ENCODE results near the gene PASD1.
"Not testable (repeated sequence)": the region's sequence is repeated elsewhere in the genome, so short reads cannot be mapped to it uniquely, and the experiment has no call there.

The PASD1 gene

DNA sequence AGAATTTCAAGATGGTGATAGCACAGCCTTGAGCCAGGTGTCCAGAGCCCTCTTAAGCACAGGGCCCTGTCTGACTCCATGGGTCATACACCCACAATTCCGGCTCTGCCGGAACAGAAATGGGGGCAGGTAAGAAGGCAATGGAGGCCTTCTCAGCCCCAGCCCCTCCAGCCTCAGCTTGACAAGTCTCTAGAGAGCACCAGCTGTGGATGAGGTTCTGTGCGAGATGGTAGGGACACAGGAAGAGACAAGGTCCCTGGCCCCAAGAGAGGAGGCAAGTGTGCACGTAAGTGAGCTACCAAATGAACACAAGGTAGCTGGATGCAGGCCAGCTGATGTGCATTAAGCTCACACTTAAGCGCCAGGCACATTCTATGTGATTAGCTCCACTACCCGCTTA, 129.3 kb downstream of the PASD1 start:
- H3K27ac Mint-ChIP-seq = no peak overlapping the region
- peaks cover 15% of the 10 kb centered on the region for H3K4me1 Mint-ChIP-seq
- TF ChIP-seq, protein P1, sequence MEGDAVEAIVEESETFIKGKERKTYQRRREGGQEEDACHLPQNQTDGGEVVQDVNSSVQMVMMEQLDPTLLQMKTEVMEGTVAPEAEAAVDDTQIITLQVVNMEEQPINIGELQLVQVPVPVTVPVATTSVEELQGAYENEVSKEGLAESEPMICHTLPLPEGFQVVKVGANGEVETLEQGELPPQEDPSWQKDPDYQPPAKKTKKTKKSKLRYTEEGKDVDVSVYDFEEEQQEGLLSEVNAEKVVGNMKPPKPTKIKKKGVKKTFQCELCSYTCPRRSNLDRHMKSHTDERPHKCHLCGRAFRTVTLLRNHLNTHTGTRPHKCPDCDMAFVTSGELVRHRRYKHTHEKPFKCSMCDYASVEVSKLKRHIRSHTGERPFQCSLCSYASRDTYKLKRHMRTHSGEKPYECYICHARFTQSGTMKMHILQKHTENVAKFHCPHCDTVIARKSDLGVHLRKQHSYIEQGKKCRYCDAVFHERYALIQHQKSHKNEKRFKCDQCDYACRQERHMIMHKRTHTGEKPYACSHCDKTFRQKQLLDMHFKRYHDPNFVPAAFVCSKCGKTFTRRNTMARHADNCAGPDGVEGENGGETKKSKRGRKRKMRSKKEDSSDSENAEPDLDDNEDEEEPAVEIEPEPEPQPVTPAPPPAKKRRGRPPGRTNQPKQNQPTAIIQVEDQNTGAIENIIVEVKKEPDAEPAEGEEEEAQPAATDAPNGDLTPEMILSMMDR (IDR thresholded peaks at IDR 0.05; ENCODE audit: unreplicated experiment in 3 of 3) = no peak
- peak overlapping the region in 2 of 3 experiments; percentile 68 to 71 for H3K4me3 Mint-ChIP-seq
- peaks cover 7% of the 10 kb centered on the region for H3K9me3 Mint-ChIP-seq
- no peaks in the 10 kb centered on the region for H3K36me3 Mint-ChIP-seq (ENCODE audit: low read depth)
- H3K27me3 Mint-ChIP-seq (ENCODE audit: low read depth) = peaks cover 11% of the 10 kb centered on the region

DNA sequence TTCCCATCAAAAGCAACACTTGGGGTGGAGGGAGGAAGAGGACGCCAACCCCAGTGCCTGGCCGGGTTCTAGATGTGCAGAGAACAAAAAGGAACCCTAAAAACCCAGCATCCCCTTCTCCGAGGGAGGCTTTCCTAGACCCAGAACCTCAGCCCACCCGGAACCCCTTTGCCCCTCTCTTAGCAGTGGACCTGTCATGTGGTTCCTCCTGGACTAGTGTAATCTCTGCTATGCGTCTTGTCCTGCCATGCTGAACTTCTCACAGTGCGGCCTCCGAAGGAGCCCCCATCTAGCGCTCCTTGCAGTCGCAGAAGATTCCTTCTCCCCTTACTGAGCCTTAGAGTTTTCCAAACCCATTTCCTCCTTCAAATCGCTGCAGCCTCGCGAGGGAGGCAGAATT, 130.6 kb downstream of the PASD1 start:
- H3K4me3 Mint-ChIP-seq = peak overlapping the region; percentile 42 to 72 (median 60)
- no peak overlapping the region for H3K27ac Mint-ChIP-seq
- H3K27me3 Mint-ChIP-seq (ENCODE audit: low read depth) = peaks cover 11% of the 10 kb centered on the region
- peaks cover 7% of the 10 kb centered on the region for H3K9me3 Mint-ChIP-seq
- no peaks in the 10 kb centered on the region for H3K36me3 Mint-ChIP-seq (ENCODE audit: low read depth)
- peaks cover 18% of the 10 kb centered on the region for H3K4me1 Mint-ChIP-seq
- TF ChIP-seq, protein P1 (IDR thresholded peaks at IDR 0.05; ENCODE audit: unreplicated experiment in 3 of 3) = no peak

DNA sequence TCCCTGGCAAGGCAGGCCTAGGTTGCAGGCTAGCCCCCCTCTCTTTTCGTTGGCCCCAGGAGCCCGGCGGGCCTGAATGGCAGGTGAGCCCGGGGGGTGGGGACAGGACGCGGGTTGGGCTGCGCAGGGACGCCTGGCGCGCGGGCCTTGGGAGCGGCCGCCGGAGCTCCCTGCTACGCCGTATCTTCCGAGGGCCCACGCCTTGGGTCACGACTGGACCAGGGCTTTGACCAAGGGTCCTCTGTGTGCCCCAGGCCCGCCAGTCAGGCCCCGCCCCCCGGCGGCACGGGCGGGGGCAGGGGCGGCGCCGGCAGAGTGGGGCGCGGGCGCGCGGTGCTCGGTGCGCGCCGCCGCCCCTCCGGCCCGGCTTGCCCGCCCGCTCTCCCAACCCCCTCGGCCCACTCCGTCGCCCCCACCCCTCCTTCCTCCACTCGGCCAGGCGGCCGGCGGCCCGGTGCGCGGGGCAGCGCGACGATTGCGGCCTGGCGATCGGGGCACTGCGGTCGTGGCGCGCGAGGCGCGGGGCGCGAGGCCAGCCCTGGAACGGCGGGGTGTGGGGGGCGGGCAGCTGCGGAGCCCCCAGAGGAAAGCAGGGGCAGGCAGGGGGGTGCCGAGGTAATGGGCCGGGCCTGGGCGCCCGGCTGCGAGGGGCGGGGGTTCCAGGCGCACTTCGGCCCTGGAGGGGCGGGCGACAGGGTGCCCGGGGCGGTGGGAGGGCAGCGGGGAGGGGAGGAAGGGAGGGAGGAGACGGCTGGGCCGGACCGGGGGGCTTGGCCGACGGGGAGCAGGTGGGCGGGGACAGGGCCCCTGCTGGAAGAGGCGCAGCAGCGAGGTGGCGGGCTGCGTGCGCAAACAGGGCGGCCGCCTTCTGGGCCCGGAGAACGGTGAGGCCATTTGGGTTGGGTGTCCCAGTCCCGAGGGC, 131.4 kb downstream of the PASD1 start, which contains the start of gene PRRG3:
TSS of gene PRRG3 (plus strand) at position 798 of the 922 bp plus-strand sequence. CDS start 3,357 bp downstream, outside the sequence.
- H3K9me3 Mint-ChIP-seq = peaks cover 11% of the 10 kb centered on the region
- TF ChIP-seq, protein P1 (IDR thresholded peaks at IDR 0.05; ENCODE audit: unreplicated experiment in 3 of 3) = no peak
- peak within 1 kb of the TSS in 1 of 3 experiments; percentile 39 for H3K27ac Mint-ChIP-seq
- peaks cover 11% of the 10 kb centered on the region for H3K27me3 Mint-ChIP-seq (ENCODE audit: low read depth)
- H3K36me3 Mint-ChIP-seq (ENCODE audit: low read depth) = no peaks in the 10 kb centered on the region
- H3K4me1 Mint-ChIP-seq = peaks cover 18% of the 10 kb centered on the region
- peak within 1 kb of the TSS; percentile 78 to 84 (median 83) for H3K4me3 Mint-ChIP-seq

DNA sequence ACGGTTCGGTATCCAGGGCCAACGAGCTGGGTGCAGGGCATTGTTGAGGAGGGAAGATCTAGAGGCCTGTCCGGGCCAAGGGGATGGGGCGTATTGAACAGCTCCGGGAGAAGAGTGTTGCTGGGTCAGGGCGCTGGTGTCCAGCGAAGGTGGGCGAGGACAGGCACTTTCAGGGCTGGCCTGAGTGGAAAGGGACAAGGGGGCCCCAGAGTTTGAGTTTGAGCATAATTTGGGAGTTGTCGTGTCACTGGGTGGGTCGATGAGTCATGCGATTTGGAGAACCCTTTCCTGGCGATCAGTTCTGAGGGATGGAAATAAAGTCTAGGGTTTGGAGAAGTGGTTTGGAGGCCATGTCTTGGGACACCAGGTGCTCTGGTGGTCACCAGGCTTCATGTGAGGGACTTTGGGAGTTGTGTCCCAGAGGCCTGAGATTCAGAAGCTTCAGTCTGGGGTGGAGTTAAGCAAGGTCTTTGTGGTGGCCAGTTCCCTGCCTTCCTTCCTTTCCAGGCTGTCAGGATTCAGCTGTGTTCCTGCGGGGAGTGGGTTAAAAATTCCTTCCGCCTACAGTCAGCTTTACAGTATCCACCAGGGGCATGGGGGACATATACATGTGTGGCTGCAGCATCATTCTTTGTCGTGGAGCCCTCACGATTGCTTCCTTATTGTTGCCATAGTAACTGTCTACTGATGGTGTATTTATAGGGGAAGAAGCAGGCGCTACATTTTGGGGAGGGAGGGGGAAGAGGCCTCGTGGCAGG, 132.3 kb downstream of the PASD1 start:
- TF ChIP-seq, protein P1 (IDR thresholded peaks at IDR 0.05; ENCODE audit: unreplicated experiment in 3 of 3) = no peak
- H3K9me3 Mint-ChIP-seq = peaks cover 13% of the 10 kb centered on the region
- peaks cover 18% of the 10 kb centered on the region for H3K4me1 Mint-ChIP-seq
- peak overlapping the region in 1 of 3 experiments; percentile 39 for H3K27ac Mint-ChIP-seq
- H3K36me3 Mint-ChIP-seq (ENCODE audit: low read depth) = no peaks in the 10 kb centered on the region
- H3K4me3 Mint-ChIP-seq = peak overlapping the region; percentile 78 to 84 (median 83)
- H3K27me3 Mint-ChIP-seq (ENCODE audit: low read depth) = peaks cover 11% of the 10 kb centered on the region

DNA sequence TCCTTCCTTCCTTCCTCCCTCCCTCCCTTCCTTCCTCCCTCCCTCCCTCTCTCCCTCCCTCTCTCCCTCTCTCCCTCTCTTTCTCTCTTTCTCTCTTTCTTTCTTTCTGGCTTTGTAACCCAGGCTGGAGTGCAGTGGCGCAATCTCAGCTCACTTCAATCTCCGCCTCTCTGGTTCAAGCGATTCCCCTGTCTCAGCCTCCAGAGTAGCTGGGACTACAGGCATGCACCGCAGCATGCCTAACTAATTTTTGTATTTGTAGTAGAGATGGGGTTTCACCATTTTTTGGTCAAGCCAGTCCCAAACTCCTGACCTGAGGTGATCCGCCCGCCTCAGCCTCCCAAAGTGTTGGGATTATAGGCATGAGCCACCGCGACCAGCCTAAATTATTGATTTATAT, 133.6 kb downstream of the PASD1 start:
- peak overlapping the region; percentile 49 to 54 (median 54) for H3K4me3 Mint-ChIP-seq
- peaks cover 13% of the 10 kb centered on the region for H3K9me3 Mint-ChIP-seq
- peaks cover 11% of the 10 kb centered on the region for H3K27me3 Mint-ChIP-seq (ENCODE audit: low read depth)
- H3K36me3 Mint-ChIP-seq (ENCODE audit: low read depth) = not testable (repeated sequence)
- peaks cover 18% of the 10 kb centered on the region for H3K4me1 Mint-ChIP-seq
- H3K27ac Mint-ChIP-seq = peak overlapping the region in 1 of 3 experiments; percentile 25

DNA sequence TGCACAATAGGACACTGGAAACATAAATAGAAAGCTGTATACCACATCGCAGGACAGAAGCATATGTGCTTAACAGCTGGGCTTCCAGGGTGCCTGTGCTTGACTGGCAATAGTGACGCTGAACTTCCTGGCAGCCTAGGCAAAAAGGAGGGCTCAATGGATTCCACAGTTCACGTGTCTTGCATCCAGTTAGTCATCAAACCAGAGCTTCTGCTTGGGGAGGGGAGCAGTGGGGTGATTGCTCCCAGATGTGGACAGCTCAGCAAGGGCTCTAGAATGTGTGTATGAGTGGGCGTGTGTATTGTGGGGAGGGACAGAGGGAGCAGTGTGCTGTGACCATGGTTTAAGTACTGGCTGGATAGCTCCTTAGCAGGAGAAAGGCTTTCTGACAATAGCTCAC, 134.0 kb downstream of the PASD1 start:
- H3K4me1 Mint-ChIP-seq = peaks cover 18% of the 10 kb centered on the region
- H3K36me3 Mint-ChIP-seq (ENCODE audit: low read depth) = no peaks in the 10 kb centered on the region
- H3K4me3 Mint-ChIP-seq = peak overlapping the region in 2 of 3 experiments; percentile 48 to 76
- H3K9me3 Mint-ChIP-seq = peaks cover 13% of the 10 kb centered on the region
- peaks cover 11% of the 10 kb centered on the region for H3K27me3 Mint-ChIP-seq (ENCODE audit: low read depth)
- peak overlapping the region in 1 of 3 experiments; percentile 25 for H3K27ac Mint-ChIP-seq
- TF ChIP-seq, protein P1 (IDR thresholded peaks at IDR 0.05; ENCODE audit: unreplicated experiment in 3 of 3) = no peak

Measured in nephron (organoid).